ENCODE data around the gene NFE2L1. TPM values are rescaled to one million over a fixed set of nuclear protein-coding genes. Genes with fewer than 3 reads are reported as not detected.

Gene NFE2L1
- total and polyA plus RNA-seq, 2 of the 8 experiments (the other 6 are each of a cell fraction or from before 2014, with no cell fraction given) = 140 to 143 TPM

DNA sequence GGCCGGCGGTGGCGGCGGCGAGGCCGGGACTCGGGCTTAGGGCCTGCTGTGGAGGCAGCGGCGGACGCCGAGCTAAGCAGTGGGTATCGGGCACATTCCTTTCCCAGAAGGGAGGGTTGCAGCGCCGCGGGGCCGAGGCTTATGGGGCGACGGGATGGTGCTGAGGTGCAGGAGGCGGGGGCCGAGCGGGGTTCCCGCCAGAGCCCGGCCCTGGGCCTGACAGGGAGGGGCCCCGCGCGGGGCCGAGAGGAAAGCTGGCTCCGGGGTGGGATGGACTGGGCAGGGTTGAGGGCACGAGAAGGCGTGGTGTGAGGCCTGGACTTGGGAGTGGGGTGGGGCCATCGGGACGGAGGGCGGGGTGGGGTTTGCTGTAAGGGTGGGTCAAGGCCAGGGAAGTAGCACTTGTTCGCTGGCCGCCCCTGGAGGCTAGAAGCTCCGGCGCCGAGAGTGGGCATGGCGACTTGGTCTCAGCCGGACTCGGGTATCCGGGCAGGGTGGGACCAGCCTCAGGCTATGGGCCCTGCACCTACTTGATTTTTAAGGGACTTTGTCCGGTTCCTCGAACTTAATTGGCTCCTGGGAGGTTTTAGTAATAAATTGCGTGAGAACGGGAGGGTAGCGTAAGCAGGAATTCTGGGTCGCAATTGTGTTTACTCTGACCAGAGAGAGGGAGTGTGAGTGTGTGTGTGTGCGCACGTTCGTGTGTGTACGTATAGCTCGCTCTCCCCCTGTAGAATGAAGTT, 396 bp downstream of the NFE2L1 start:
- 1% methylated on average over 29 of the region's 53 CpGs; no CpG with 5 or more reads in 1 of the 2 experiments for WGBS, 2 experiments (ENCODE audit: extremely low coverage in 1 of 2, insufficient coverage in 1 of 2, insufficient read length in 1 of 2, insufficient replicate concordance in 2 of 2, low coverage in 1 of 2, low lambda C conversion rate in 2 of 2, missing lambda C conversion rate in 1 of 2)
- peak overlapping the region; percentile 97 for H3K56ac ChIP-seq (replicated peaks; ENCODE audit: insufficient read length, low read depth, low read length)
- H3K9ac ChIP-seq (replicated peaks in 1 of 4; ENCODE audit: extremely low read depth in 1 of 4, low read depth in 3 of 4, low read length in 3 of 4) = peak overlapping the region; percentile 76 to 96 (median 83)
- no peak overlapping the region for H3K23ac ChIP-seq (ENCODE audit: insufficient read length)
- peak overlapping the region; percentile 58 for H2BK120ac ChIP-seq (replicated peaks; ENCODE audit: low read depth, low read length)
- POLR2A ChIA-PET (ENCODE audit: partially characterized antibody) = interaction anchor here (0.6 to 41.8 kb wide), 46 partner anchors 11 to 450 kb away, joined by 3 to 1227 read pairs (median 4); partner anchors contain the start of genes CBX1, CDK5RAP3, COPZ2 and NFE2L1
- H2AK5ac ChIP-seq (ENCODE audit: low read depth, low read length) = peak overlapping the region; percentile 96; the same call in 1 of the 2 replicates
- H3K36me3 ChIP-seq (ENCODE audit: control insufficient read depth in 2 of 4, insufficient read depth in 4 of 4, low read length in 3 of 4) = peaks cover 2 to 23% (median 7%) of the 10 kb centered on the region in 4 experiments; a peak in 5 of 8 replicates
- H3K4me3 ChIP-seq (ENCODE audit: extremely low read depth in 1 of 4, insufficient read depth in 2 of 4, low read depth in 3 of 4, low read length in 4 of 4) = peak overlapping the region; percentile 81 to 95 (median 88)
- H2AFZ ChIP-seq (ENCODE audit: low read length) = no peak overlapping the region
- peak overlapping the region; percentile 62; the same call in 1 of the 2 replicates for H2BK12ac ChIP-seq (ENCODE audit: low read depth, low read length)
- H3K4ac ChIP-seq (replicated peaks; ENCODE audit: insufficient read length, low read depth, low read length) = peak overlapping the region; percentile 91
- H3K27ac ChIP-seq (ENCODE audit: low read depth, low read length) = peak overlapping the region; percentile 81; the same call in 1 of the 2 replicates
- peak overlapping the region; percentile 98 for H2BK5ac ChIP-seq (ENCODE audit: low read depth, low read length)
- peak overlapping the region; percentile 98 for H3K18ac ChIP-seq (ENCODE audit: extremely low read depth, low read length)
- H3K14ac ChIP-seq (ENCODE audit: insufficient read length) = peak overlapping the region; percentile 16
- peak overlapping the region; percentile 97 for H4K8ac ChIP-seq (ENCODE audit: extremely low read depth, insufficient read depth, low read length)
- FAIRE-seq (no peak), DNase-seq (ENCODE audit: low read depth in 1 of 2, low spot score in 2 of 2) (peak in 1 of 2 experiments; percentile 75)
- no peaks in the 10 kb centered on the region for H3K27me3 ChIP-seq (replicated peaks in 1 of 4; ENCODE audit: control insufficient read depth in 3 of 4, extremely low read depth in 1 of 4, insufficient read depth in 3 of 4, low read length in 3 of 4)
- no peaks in the 10 kb centered on the region; the same call in 1 of the 2 replicates for H3K79me1 ChIP-seq (ENCODE audit: low read depth, low read length)
- peak overlapping the region; percentile 86 for H4K5ac ChIP-seq (ENCODE audit: insufficient read length, low read depth, low read length)
- peak overlapping the region; percentile 20; the same call in 1 of the 2 replicates for H2BK15ac ChIP-seq (ENCODE audit: low read length)
- CTCF ChIA-PET (ENCODE audit: partially characterized antibody) = interaction anchor here (0.6 to 10.5 kb wide), 15 partner anchors 10 to 259 kb away, joined by 3 to 111 read pairs (median 7); no protein-coding TSS in a partner anchor
- H4K91ac ChIP-seq (replicated peaks; ENCODE audit: insufficient read length, low read length) = peak overlapping the region; percentile 99
- H4K20me1 ChIP-seq (replicated peaks in 1 of 2; ENCODE audit: control insufficient read depth in 1 of 2, insufficient read depth in 2 of 2, low read length in 2 of 2) = peaks cover 2 to 19% of the 10 kb centered on the region in 2 experiments
- peaks cover 10% of the 10 kb centered on the region for H3K23me2 ChIP-seq (ENCODE audit: low read depth, low read length)
- peak overlapping the region; percentile 79 to 89 for H3K4me2 ChIP-seq (ENCODE audit: insufficient read depth in 1 of 2, low read depth in 2 of 2, low read length in 2 of 2)
- no peaks in the 10 kb centered on the region for H3K9me3 ChIP-seq (ENCODE audit: insufficient read depth in 2 of 2, low read depth in 1 of 2, low read length in 1 of 2)
- no peak overlapping the region for H2BK20ac ChIP-seq (ENCODE audit: low read length)
- H3K4me1 ChIP-seq (replicated peaks in 1 of 4; ENCODE audit: control insufficient read depth in 3 of 4, insufficient read depth in 4 of 4, low read length in 3 of 4) = peaks cover 11 to 35% (median 26%) of the 10 kb centered on the region in 4 experiments; a peak in 6 of 7 replicates
- H3K79me2 ChIP-seq (ENCODE audit: control insufficient read depth in 1 of 2, insufficient read depth in 2 of 2, low read length in 2 of 2) = peaks cover 13 to 61% of the 10 kb centered on the region in 2 experiments
- TF ChIP-seq, protein P1, sequence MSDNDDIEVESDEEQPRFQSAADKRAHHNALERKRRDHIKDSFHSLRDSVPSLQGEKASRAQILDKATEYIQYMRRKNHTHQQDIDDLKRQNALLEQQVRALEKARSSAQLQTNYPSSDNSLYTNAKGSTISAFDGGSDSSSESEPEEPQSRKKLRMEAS (IDR thresholded peaks at IDR 0.05) = no peak; the same call in 1 of the 2 replicates
- TF ChIP-seq TAF1 (IDR thresholded peaks at IDR 0.05; ENCODE audit: low read depth, low read length) (peak; percentile 91), CEBPB (IDR thresholded peaks at IDR 0.05; ENCODE audit: low read depth, low read length) (no peak), NRF1 (IDR thresholded peaks at IDR 0.05; ENCODE audit: low read depth, low read length) (no peak), KDM1A (IDR thresholded peaks at IDR 0.05; ENCODE audit: borderline replicate concordance, low read length) (no peak), EGR1 (IDR thresholded peaks at IDR 0.05; ENCODE audit: borderline replicate concordance, low read depth, low read length) (no peak), SIN3A (conservative IDR thresholded peaks at IDR 0.05 in 1 of 2, IDR thresholded peaks at IDR 0.05 in 1 of 2; ENCODE audit: low read depth in 1 of 2, low read length in 2 of 2) (peak in 1 of 2 experiments; percentile 61; a peak in 2 of 4 replicates), RBBP5 (IDR thresholded peaks at IDR 0.05; ENCODE audit: borderline replicate concordance, low read depth, low read length) (no peak; the same call in 1 of the 2 replicates), ZNF274 (IDR thresholded peaks at IDR 0.05; ENCODE audit: borderline replicate concordance, extremely low read depth, low read length) (no peak), TBP (IDR thresholded peaks at IDR 0.05; ENCODE audit: low read depth, low read length) (peak; percentile 87), SIX5 (IDR thresholded peaks at IDR 0.05; ENCODE audit: low read depth, low read length) (no peak)

Data from H1 (cell line).